Stimulated activated CD4-positive, alpha-beta T cell treated with anti-CD3 and anti-CD28 coated beads, TNF-alpha, amount 100 ng/mL, for 4 hours (primary cell): ENCODE results near the gene EFNA5.

Experiments used
- DNase-seq, 3 experiments: peaks; one replicate each; pipeline ENCODE4 v3.0.0-alpha.2; 2020; ENCODE audit warnings: low read depth in 3 of 3

Gene EFNA5

DNA sequence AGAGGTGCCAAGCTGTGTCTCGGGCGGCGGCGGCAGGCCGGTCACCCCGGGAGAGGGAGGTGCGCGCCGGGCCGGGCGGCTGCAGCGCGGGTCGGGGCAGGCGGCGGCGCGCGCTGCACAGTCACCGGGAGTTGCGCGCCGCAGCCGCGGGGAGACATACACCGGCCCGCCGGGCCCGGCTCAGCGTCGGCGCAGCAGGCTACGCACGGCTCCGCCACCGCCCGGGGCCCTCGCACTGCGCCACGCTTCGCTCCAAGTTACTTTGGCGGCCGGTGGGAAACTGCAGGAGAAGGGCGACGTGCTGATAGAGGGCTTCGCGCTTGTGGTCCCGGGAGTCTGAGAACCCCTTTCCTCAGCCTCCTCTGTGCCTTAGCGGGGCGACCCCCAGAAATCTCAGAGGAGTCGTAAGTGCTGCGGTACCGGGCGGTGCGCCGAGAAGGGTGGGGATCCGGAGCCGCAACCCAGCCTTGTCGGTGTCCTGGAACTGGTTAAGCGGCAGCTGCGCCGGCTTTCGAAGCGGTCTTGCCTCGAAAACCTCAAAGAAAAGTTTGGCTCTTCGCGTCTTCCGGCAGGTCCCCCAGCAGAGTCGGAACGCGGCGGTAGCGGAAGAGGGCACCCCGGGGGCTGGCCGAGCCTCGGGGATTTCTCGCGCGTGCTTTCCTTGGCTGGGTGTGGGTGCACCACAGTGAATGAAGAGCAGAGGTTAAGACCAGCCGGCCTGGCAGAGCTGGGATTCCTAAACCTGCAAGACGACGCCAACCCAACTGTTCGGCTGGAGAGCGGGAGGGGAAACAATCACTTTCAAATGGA lies at the start of gene EFNA5:
EFNA5 (minus strand) TSS at position 6 of the 810 bp plus-strand sequence.
- no peak for DNase-seq

DNA sequence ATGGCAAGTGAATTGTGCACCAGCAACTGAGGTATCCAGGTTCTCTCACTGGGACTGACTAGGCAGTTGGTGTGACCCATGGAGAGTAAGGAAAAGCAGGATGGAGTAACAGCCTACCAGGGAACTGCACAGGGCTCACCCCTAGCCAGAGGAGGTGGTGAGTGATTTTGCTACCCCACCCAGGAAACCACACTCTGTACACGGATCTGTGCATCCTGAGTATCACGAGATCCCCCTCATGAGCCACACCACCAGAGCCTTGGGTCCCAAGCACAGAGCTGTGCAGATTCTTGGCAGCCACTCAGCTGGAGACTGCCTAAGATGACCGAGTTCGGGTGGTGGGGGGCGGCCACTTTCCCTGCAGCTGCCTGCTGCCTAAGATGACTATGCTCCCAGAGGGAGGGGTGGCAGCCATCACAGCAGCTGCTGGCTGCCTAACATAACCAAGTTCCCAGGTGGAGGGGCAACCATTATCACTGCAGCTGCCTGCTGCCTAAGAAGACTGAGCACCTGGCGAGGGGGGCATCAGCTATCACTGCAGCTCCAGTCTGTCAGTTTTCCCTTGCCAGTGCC lies 48.4 kb upstream of the EFNA5 start:
- no peak for DNase-seq

DNA sequence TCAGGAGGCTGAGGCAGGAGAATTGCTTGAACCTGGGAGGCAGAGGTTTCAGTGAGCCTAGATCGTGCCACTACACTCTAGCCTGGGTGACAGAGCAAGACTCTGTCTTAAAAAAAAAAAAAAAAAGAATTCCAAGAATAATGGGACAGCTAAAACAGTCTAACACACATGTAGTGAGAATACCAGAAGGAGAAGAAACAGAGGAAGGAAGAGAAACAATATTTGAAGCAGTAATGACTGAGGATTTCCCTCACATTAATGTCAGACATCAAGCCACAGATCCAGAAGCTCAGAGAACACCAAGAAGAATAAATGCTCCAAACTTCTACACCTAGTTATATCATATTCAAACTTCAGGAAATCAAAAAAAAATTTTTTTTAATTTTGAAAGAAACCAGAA lies 47.1 kb upstream of the EFNA5 start:
- DNase-seq = no peak

DNA sequence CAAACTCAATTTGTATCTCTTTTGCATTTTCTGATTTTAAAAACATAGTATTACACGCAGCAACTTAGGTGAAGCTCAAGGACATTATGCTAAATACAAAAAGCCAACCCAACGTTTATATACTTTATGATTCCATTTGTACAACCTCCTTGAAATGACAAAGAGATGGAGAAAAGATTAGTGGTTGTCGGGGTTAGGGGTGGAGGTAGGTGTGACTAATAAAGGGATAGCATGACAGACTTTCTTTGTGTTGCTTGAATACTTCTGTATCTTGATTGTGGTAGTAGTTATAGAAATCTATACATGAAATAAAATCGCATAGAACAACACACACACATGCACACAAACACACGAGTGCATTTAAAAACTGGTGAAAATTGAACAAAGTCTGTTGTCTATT lies 42.5 kb upstream of the EFNA5 start:
- no peak for DNase-seq

DNA sequence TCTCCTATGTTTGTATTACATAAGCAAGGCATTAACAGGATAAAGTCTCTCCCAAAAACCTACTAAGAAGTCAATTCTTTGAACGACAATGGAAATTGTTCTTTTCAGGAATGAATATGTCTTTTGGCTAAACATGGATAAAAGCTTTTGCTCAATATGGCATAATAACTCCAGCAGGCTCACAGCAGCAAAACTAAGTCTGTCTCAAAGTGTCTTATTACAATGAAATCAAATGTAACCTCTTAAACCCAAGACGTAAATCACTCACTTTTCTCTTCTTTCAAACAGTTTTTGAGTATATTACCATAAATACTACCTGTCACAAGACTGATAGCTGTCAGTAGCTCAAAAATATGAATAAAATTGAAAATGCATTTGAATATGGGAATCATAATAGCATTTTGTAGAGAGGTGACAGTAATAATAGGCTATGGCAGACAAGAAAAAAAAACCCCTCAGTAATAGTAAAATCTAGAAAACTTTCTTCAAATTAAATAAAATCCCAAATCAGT lies 41.7 kb upstream of the EFNA5 start:
- DNase-seq = no peak

DNA sequence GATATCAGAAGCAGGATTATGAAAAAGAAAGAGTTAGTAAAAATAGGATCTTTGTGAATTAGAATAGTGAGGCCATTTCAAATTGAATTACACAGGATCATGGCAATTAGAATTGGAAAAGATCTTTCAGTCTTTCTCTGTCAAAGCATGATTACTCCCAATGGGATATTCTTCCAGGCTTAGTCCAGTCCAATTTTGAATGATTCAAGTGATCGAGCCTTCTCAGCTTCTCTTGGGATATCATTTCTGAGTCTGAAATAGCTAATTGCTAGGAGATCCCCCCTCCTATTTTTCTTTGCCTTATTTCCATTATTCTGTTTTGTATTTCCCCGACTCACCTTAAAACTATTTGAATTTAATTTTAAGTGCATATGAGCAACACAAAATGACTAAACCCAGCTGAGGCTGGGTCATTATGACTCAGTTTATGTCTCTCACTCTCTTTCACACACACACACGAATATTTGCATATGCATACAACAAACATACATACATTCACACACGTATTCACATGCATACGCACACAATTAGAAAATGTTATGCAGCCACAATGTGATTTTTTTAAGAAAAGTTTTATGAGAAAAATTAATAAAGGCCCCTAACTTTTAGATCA lies 34.8 kb upstream of the EFNA5 start:
- DNase-seq = no peak

DNA sequence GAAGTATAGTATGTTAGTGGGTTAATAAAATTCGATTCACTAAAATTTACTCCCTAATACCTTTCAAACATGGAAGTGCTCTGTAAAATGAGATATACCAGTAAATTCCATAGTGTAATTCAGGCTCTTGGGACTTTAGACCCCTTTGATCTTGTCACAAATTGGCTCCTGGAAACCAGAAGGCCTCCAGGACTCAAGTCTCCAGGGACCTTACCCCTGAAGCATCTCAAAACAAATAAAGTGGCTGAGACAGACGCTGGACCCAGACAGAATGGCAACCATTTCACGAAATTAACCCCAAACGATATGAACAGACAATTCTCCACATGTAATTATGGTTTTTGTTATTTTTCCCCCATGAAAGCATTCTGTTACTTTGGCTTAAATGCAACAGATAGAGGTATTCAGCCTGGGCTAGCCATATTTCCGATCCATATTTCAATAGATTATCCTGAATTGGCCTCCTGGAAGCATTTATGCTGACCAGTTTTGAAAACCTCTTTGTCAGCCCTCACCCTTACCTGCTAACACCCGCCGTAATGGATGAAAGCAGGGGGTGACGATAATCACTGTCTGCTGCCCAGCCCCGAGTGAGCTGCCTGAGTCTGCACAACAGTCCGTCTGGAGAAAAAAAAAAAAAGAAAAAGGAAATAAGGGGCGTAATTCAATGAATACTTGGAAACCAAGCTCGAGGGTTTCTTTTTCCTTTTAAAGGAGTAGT lies 34.1 kb upstream of the EFNA5 start:
- DNase-seq = no peak

DNA sequence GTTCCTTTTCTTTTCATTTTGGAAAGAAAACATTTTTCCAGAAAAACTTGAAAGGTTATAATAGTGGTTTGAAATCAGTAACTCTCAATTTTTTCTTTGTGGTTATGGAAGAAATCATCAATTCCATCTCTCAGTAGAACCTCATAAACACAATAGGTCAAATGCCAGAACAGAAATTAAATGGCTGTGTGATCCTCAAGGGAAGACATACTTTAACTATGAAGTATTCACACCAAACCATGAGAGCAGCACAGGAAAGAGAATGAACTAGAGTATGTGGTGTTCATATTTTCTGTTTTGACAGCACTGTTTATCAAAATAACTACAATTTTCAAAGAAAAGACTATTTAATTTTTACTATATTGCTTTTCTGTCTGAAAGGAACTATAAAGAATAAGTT lies 29.7 kb upstream of the EFNA5 start:
- DNase-seq = no peak

DNA sequence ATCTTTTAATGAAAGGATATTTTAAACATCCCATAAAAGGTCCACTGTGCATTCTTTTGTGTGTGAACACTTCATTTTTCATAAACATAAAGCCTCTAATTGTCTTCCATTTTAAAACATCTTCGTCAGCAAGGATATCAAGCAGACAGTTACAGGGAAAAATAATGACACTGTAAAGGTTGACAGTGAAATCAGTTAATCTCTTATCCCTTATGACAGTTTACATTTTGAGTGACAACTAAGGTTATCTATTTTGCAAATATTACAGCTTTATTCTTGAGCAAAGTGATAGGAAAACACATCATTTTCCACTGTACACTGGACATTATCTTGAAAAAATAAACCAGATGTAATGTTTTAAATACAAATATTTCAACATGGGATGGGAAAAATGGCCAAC lies 28.7 kb upstream of the EFNA5 start:
- no peak for DNase-seq

DNA sequence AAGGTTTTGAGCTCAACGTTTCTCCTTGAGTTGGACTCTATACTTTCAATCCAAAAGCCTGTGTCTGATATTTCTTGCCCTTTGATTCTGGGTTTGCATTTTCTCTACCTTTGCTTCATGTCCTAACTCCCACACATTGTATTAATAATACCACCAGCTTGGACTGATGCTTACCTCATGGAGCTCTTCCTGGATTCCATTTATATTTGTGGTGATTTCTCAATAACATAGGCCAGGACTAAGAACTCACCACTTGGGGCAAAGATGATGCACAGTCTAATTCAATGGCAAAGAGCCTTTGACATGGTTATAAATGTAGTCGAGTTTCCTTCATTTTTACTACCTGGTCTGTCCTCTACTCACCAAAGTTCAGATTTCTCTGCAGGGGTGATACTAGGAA lies 27.5 kb upstream of the EFNA5 start:
- DNase-seq = no peak

DNA sequence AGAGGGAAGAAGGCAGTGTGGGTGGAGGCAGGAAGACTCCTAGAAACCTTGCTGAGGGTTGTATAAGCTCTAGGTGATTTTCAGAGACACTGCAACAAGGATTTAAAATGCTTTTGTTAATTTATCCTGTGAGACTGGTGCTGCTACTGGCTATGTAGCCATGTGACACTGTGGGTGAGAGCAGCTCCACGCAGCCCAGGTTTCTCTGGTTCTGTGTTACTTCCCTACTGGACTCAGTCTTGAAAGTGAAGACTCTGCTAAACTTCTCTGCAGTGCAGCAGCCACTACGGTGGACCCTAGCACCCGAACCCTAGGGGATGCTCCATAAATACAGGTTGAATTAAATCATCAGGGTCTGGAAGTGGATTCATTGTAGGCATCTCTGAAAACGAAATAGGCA lies 25.8 kb upstream of the EFNA5 start:
- DNase-seq = no peak

DNA sequence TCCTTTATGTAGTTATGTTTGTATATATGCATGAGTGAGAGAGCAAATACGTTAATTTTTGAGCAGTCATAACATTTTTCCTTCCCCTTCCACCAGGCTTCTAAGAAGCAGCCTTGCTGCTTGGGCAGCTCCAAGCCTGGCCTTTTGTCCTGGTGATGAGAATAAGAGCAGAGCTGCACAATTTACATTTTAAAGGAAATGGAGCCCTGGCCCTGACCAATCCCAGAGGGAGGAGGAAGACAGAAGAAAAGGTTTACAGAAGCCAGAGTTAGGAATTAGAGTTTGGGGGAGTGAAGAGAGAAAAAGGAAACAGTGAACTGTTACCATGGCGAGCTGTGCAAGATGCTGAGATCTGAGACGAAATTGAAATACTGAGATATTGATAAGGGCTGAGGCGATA lies 25.3 kb upstream of the EFNA5 start:
- no peak for DNase-seq

DNA sequence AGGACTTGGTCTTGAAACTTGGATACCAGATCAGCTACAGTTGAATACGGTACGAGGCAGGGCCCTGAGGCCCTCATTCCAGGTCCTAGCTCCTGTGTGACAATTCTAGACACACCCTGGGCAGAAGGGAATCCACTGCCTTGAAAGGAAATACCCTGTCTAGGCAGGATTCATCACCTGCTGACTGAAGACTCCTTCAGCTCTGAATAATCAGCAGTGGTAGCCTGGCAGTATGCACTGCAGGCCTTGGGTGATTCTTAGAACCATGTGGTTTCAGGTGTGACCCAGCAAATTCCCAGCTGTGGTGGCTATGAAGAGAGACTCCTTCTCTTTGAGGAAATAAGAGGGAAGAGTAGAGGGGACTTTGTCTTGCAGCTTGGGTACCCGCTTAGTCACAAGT lies 17.2 kb upstream of the EFNA5 start:
- DNase-seq = no peak

DNA sequence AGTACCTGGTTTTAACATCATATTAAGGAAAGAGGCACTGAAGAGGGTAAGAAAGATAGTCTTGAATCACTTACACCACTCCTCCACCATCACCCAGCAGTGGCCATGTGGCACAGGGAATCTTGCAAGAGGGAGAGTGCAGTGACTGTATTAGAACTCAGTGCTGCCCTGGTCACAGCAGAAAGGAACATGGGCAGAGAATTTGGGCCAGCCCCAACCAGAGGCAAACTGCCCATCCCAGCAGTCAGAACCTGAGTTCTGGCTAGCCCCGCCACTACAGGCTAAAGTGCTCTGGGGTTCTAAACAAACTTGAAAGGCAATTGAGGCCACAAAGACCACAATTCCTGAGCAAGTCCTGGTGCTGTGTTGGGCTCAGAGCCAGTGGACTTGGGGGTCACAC lies 16.7 kb upstream of the EFNA5 start:
- no peak for DNase-seq

DNA sequence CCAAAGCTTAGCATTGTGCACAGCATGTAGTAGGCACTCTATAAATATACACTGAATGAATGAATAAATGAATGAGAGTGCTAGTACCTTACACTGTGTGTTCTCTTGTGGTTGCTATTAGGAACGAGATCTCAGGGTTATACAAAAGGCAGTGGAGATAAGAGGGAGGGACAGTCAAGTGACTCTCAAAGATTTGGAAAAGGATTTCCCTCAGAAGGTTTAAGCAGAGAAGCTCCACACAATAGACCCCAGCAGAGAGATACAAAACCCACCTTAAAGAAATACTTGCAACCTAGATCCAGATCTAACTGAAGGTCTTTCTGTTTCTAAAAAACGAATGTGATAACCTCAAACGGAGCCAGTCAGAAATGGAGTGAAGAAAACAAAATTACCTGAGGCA lies 11.8 kb upstream of the EFNA5 start:
- no peak for DNase-seq

DNA sequence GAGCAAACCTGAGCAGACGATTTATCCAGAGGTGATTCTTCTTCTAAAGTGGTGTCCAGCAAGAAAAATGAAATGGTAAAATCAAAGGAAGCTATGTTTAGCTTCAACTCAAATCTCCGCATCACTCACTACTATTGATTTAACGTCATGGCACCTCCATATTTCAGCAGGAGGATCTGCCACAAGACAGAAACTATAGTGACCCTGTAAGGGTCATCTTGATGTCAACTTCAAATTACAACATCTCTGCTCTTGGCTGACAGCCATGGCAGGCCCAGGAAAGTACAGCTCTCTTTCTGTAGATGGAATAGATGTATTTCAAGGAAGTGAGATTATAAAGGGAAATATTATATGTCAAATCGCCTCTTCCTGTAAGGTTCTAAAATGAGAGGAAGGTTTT lies 10.1 kb upstream of the EFNA5 start:
- DNase-seq = no peak

DNA sequence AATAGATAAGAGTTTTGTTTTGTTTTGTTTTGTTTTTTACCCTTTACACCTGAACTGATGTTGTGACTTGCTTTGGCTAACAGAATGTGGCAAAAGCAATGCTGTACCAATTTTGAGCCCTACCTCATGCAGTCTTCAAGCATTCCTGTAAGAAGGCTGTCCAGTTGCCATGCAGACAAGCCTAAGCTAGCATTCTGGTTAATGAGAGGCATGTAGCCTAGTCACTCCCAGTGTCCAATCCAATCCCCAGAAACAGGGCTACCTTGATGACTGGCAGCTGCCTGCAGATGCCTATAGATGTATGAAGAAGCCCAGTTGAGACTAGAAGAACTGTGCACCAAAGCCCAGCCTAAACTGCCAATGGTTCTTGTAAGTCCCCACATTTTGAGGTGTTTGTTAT lies 9.4 kb upstream of the EFNA5 start:
- DNase-seq = no peak

DNA sequence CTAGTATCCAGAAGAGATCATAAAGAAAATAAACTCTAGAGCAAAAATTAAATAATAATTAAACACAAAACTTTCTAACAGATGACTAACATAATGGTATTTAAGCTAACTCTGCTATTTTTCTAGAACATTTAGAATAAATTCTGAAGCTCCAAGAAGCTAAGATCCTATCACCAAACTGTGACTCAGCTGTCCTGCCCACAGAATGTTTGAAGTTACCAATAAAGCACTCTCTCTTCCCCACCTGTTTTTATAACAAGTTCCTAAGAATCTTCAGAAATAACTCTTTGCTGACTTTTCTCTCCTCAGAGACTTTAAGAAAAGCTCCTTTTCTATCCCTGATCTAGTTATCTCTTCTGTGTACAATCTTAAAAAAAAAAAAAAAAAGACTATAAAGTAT lies 6.0 kb upstream of the EFNA5 start:
- DNase-seq = no peak

DNA sequence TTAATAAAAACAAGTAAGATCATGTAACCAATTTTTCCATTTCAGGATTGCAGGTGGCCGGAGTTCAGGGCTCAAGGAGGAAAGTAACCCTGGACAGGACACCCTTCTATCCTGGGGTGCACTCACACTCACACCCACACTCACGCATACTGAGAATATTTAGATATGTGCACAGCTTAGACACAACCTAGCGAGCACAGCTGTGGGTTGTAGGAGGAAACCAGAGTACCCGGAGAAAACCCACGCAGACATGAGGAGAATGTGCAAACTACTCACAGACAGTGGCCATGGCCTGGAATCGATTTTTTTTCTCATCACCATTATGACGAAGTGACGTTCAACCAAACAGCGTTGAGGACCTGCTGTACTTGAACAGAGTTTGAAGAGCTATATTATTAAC lies 4.5 kb upstream of the EFNA5 start:
- no peak for DNase-seq

DNA sequence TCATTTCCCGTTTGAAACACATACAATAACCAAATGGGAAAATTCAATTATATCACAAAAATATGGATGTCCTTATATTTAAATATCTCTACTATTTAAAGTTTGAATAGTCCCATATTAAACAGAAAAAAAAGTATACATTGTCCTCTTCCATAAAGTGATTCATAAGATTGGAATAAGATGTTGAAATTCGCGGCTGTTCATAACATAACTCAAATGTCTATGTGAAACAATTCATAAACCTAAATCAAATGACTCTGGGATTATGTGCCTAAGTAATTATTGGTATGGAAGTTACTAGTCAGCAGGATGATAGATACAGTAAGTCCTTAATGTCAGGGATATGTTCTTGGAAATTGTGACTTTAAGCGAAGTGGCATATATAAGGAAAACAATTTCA lies 3.9 kb upstream of the EFNA5 start:
- no peak for DNase-seq

DNA sequence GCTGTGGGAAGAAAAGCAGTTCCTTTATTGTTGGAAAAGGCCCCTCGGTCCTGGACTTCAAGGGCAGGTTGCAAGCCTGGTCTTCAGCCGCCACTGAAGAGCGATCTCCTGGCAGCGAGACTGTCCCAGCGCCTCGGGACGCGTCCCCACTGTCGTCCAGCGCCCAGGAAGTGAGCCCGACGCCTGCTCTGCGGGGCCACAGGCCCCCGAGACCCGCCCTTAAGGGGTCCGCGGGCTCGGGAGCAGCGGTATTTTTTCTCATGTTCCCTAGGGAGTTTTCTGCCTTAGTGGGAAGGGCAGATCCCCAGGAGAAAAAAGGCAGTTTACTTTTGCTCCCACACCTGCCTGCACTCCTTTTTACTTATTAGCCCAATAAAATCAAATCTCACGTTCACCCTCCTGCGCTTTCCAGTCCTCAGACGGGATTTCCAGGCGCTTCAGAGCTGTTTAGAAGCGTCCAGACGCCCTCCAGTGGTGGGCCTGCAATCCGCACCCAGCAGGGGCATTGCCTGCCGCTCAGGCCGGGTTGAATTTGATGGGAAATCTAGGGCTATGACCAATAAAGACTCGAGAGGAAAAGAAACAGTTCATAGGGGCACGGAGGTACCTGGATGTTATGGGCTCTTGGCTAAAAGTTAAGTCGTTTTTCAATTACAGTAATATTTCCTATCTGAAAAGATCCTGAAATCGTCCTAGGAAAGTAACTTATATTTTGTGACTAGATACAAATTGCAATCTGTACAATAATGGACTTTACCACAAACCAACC lies 2.8 kb upstream of the EFNA5 start:
- peak; percentile 21 to 50 (median 49) for DNase-seq

DNA sequence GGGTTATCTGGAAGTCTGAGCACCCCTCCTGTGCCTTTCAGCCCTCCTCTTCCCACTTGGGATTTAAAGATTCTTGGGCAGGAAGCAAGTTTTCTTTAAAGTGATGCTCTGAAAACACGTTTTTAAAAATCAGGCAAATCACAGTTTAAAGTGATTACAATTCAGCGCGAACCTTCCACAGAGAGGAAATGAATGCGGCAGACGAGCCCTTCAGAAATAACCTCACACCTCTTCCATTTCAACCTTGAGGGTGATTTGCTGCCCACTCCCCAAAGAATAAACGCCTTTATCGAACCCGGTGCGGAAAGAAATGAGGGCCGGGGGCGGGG lies 2.3 kb upstream of the EFNA5 start:
- no peak for DNase-seq
